Tibial nerve (tissue), 4 donors: Measurements from ENCODE around the gene ADD2. TPM values are rescaled to one million over a fixed set of nuclear protein-coding genes. Genes with fewer than 3 reads are reported as not detected.

Source experiments
- DNase-seq, 2 donors: peaks; one replicate each; pipeline ENCODE4 v3.0.0-alpha.2; 2019; ENCODE audit warnings: low spot score in 2 of 2
- H3K27ac ChIP-seq, 4 donors: fragments of 200-600 bp; sonication (generic) in 3 of 4; one replicate each; pipeline ENCODE4 v1.5.1; 2017 to 2019; ENCODE audit warnings: mild to moderate bottlenecking in 1 of 4
- H3K27me3 ChIP-seq, 2 donors: fragments of 200-600 bp; sonication (generic) in 1 of 2; one replicate each; pipeline versions ENCODE4 v1.5.1 to v1.6.0; 2017 to 2019
- H3K36me3 ChIP-seq, 3 donors: fragments of 200-600 bp; sonication (generic); one replicate each; pipeline ENCODE4 v1.5.1; 2018 to 2019
- H3K4me1 ChIP-seq, 4 donors: fragments of 200-600 bp; sonication (generic) in 3 of 4; one replicate each; pipeline ENCODE4 v1.5.1; 2017 to 2019
- H3K4me3 ChIP-seq, 4 donors: fragments of 200-600 bp; sonication (generic) in 3 of 4; one replicate each; pipeline ENCODE4 v1.5.1; 2017 to 2019; ENCODE audit warnings: mild to moderate bottlenecking in 1 of 4, moderate library complexity in 1 of 4
- H3K9me3 ChIP-seq, 4 donors: fragments of 200-600 bp; sonication (generic) in 3 of 4; one replicate each; pipeline ENCODE4 v1.5.1; 2017 to 2019
- EP300 ChIP-seq, 2 donors: sonication (generic); formaldehyde crosslinking; IDR thresholded peaks; one replicate each; pipeline ENCODE4 v1.6.1; 2017; ENCODE audit warnings: antibody characterized with exemption in 2 of 2, mild to moderate bottlenecking in 1 of 2
- POLR2A ChIP-seq, 2 donors: fragments of 450-650 bp; IDR thresholded peaks; one replicate each; pipeline ENCODE4 v1.6.1; 2017; ENCODE audit warnings: antibody characterized with exemption in 2 of 2, mild to moderate bottlenecking in 2 of 2, moderate library complexity in 2 of 2
- WGBS, 2 donors: methylation state at CpG; one replicate each; pipeline ENCODE4 v1.1.5; 2018; 5-methylcytosine and 5-hydroxymethylcytosine counted together
- total RNA-seq, 4 donors: library from RNA; depleted of rRNA; stranded (reverse); fragments of >200 nt; gene quantifications; one replicate each; pipeline ENCODE4 v1.1.0, GENCODE V29; 2016
- TF ChIP-seq, protein P1 (sequence below), 5 experiments: fragments of 200-600 bp in 3 of 5; fragments of 450-650 bp in 2 of 5; sonication (generic) in 3 of 5; IDR thresholded peaks; one replicate each; pipeline ENCODE4 v1.5.1; 2016 to 2019; ENCODE audit warnings: antibody characterized with exemption in 5 of 5, mild to moderate bottlenecking in 3 of 5, moderate library complexity in 2 of 5

ADD2 gene
- total RNA-seq, 4 donors from 2014 or later, result 0.63 to 6.0 (median 3.2) TPM

DNA sequence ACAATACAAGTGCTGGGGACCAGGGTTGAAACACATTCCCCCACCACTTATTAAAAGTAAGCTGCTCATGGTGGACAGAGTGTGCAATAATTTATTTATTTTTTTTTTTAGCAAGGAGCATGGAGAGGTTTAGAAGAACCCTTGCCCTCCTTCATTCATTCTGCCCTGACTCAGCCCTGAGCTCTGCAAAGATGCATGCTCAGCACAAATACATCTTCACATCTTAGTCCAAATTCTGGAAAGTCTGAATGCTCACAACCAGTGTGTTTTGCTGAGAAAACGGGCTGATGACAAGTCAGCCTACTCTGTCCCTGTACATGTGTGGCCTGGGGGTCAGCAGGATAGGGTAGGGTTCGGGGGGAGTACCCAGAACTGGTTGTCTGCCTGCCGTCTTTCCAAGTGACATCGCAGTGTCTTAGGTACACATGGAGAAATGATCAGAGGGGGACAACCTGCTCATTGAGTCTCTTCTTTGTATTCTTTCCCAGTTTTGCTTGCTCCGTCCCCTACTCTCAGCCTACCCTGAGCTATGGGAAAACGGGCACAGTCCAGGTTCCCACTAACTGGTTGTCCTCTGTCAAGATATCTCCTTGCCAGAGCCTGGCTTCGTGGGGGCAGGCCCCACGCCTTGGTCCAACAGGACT is 76.4 kb downstream of the ADD2 start:
- Histone ChIP-seq H3K4me1 (no peaks in the 10 kb centered on the region), H3K27me3 (no peaks in the 10 kb centered on the region), H3K4me3 (no peak overlapping the region), H3K9me3 (no peaks in the 10 kb centered on the region), H3K36me3 (no peaks in the 10 kb centered on the region), H3K27ac (no peak overlapping the region)
- 80 to 81% methylated on average over 8 of the region's 8 CpGs for WGBS, 2 donors
- no peak for DNase-seq
- TF ChIP-seq EP300 (IDR thresholded peaks at IDR 0.05) (no peak), POLR2A (IDR thresholded peaks at IDR 0.05) (no peak)
- TF ChIP-seq, protein P1, sequence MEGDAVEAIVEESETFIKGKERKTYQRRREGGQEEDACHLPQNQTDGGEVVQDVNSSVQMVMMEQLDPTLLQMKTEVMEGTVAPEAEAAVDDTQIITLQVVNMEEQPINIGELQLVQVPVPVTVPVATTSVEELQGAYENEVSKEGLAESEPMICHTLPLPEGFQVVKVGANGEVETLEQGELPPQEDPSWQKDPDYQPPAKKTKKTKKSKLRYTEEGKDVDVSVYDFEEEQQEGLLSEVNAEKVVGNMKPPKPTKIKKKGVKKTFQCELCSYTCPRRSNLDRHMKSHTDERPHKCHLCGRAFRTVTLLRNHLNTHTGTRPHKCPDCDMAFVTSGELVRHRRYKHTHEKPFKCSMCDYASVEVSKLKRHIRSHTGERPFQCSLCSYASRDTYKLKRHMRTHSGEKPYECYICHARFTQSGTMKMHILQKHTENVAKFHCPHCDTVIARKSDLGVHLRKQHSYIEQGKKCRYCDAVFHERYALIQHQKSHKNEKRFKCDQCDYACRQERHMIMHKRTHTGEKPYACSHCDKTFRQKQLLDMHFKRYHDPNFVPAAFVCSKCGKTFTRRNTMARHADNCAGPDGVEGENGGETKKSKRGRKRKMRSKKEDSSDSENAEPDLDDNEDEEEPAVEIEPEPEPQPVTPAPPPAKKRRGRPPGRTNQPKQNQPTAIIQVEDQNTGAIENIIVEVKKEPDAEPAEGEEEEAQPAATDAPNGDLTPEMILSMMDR (IDR thresholded peaks at IDR 0.05), result no peak

DNA sequence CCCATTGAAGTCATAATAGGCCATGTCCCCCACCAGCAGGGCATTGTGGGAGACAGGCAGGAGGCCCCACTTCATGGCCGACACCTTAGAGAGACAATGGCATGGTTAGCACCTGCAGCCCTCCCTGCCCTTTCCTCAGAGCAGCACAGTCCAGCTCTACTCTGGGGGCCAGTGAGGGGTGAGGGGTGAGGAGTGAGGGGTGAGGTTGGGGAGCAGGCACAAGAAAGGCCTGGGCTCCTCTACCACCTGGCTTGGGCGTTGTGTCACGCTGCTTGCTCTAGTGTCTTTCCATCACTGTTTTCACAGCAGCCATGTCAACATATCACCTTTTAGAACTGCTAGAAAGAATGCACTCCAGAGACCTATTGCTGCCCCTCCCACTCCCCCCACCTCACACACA is 77.2 kb downstream of the ADD2 start:
- Histone ChIP-seq H3K9me3 (no peaks in the 10 kb centered on the region), H3K27me3 (no peaks in the 10 kb centered on the region), H3K27ac (no peak overlapping the region), H3K4me3 (no peak overlapping the region), H3K4me1 (no peaks in the 10 kb centered on the region), H3K36me3 (no peaks in the 10 kb centered on the region)
- no peak for TF ChIP-seq POLR2A (IDR thresholded peaks at IDR 0.05)
- no peak for TF ChIP-seq EP300 (IDR thresholded peaks at IDR 0.05)
- TF ChIP-seq, protein P1 (IDR thresholded peaks at IDR 0.05), result no peak
- 81 to 98% methylated on average over 3 of the region's 3 CpGs for WGBS, 2 donors
- DNase-seq, result no peak

DNA sequence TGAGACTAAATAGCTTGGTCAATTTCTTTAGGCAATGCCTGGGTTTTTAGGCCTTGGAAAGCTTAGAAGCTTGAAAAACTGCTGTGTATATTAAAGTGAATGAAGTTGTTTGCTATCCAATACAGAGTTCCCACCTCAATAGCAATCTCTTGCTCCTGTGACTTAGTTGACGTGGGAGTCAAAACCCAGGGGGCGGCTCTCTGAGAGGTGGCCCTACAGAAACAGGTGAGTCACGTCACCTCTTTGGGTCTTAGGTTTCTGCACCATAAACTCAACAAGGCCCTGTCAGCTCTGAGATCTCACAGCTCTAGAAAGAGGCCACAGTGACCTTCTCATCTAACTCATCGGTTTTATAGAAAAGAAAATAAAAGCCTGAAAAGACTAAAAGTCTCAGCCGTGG is 79.6 kb downstream of the ADD2 start:
- Histone ChIP-seq H3K27me3 (no peaks in the 10 kb centered on the region), H3K36me3 (no peaks in the 10 kb centered on the region), H3K4me3 (no peak overlapping the region), H3K4me1 (no peaks in the 10 kb centered on the region), H3K27ac (no peak overlapping the region), H3K9me3 (no peaks in the 10 kb centered on the region)
- TF ChIP-seq POLR2A (IDR thresholded peaks at IDR 0.05), result no peak
- TF ChIP-seq EP300 (IDR thresholded peaks at IDR 0.05), result no peak
- TF ChIP-seq, protein P1 (IDR thresholded peaks at IDR 0.05), result no peak
- 92 to 93% methylated on average over 5 of the region's 5 CpGs for WGBS, 2 donors
- no peak for DNase-seq

DNA sequence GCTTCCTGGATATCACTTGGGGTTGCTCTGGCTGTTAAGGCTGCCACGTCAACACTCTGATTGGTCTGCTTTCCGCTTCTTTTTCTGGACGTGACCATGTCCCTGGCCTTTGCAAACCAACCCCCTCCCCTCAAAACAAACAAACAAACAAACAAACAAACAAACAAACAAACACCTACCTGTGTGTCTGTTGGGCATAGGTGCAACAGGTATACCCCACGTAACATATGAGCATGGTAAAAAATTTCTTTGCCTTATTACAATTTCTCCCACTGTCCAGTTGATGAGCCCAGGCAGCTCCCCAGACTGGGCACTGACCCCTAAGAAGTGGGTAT is 80.6 kb downstream of the ADD2 start:
- H3K36me3 ChIP-seq, result no peaks in the 10 kb centered on the region
- H3K4me1 ChIP-seq, result no peaks in the 10 kb centered on the region
- TF ChIP-seq, protein P1 (IDR thresholded peaks at IDR 0.05), result no peak
- TF ChIP-seq POLR2A (IDR thresholded peaks at IDR 0.05), result no peak
- no peak for TF ChIP-seq EP300 (IDR thresholded peaks at IDR 0.05)
- H3K9me3 ChIP-seq, result no peaks in the 10 kb centered on the region
- no peak overlapping the region for H3K27ac ChIP-seq
- H3K27me3 ChIP-seq, result no peaks in the 10 kb centered on the region
- 95 to 99% methylated on average over 4 of the region's 4 CpGs for WGBS, 2 donors
- DNase-seq, result no peak
- no peak overlapping the region for H3K4me3 ChIP-seq

DNA sequence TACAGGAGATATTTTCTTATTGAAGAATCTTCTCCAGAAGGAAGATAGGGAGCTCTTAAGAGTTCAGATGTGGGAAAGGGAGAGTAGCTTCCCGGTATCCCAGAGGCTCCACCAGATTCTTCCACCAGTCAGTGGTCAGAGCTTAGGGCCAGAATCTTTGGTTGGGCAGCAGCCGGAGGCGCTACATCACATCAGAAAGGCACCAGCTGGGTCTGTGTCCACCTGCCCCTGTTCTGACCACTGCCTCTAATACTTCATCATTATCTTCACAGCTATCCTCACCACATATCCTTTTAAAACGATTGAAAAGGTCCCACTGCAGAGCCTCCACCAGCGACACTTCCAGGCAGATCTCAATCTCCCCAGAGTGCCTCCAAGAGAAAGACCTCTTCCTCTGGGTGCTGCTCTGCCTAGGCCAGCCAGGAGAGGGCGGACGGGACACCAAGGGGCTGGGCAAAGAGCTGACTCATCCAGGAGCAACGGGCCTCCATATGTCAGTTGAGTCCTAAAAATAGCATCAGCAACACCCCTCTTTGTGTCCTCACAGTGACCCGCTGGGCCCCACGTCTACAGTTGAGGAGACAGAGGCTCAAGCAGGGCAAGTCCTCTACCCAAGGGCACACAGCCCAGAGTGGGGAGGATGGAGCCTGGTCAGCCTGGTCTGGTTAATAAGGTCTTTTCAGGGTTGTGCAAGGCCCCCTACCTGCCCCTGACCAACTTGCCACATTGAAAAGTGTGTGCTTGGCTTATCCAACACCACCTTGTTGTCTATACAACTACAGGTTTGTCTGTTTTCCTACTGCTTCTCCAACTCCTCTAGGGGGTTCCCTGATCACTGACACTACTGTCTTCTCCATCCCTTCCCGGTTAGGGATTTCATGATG is 81.2 kb downstream of the ADD2 start:
- no peaks in the 10 kb centered on the region for H3K9me3 ChIP-seq
- H3K27ac ChIP-seq, result no peak overlapping the region
- DNase-seq, result no peak
- H3K27me3 ChIP-seq, result no peaks in the 10 kb centered on the region
- TF ChIP-seq POLR2A (IDR thresholded peaks at IDR 0.05) (no peak), EP300 (IDR thresholded peaks at IDR 0.05) (no peak)
- TF ChIP-seq, protein P1 (IDR thresholded peaks at IDR 0.05), result no peak
- H3K36me3 ChIP-seq, result no peaks in the 10 kb centered on the region
- WGBS, 2 donors, result 61 to 63% methylated on average over 10 to 11 of the region's 11 CpGs
- no peaks in the 10 kb centered on the region for H3K4me1 ChIP-seq
- H3K4me3 ChIP-seq, result no peak overlapping the region
